NCI-H187 (cell line): ENCODE results near the gene ARRDC1.
"Not testable (repeated sequence)": the region's sequence is repeated elsewhere in the genome, so short reads cannot be mapped to it uniquely, and the experiment has no call there.

Source experiments
- DNase-seq, 2 experiments: peaks; one replicate each; lab custom pipeline; 2025; lab: John Stamatoyannopoulos, UW

ARRDC1 gene

GRCh38 chr9:137613738-137614523 lies 8.4 kb downstream of the ARRDC1 start:
- DNase-seq, result no peak

DNA sequence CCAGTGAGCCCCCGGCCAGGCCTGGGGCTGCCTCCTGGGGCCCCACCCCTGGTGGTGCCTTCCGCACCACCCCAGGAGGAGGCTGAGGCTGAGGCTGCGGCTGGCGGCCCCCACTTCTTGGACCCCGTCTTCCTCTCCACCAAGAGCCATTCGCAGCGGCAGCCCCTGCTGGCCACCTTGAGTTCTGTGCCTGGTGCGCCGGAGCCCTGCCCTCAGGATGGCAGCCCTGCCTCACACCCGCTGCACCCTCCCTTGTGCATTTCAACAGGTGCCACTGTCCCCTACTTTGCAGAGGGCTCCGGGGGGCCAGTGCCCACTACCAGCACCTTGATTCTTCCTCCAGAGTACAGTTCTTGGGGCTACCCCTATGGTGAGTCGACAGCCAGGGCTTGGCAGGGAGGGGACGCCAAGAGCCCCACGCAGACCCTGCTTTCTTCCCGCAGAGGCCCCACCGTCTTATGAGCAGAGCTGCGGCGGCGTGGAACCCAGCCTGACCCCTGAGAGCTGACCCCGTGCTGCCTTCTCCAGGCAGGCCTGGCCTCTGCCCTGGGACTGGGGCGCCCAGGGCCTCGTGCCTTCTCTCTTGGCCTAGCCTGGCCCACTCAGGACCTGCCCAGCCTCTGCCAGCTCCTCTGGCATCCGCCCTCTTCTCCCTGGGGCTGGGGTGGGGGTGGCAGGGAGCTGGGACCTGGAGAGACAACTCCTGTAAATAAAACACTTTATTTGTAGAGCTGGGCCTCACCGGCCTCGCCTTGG lies 9.3 kb downstream of the ARRDC1 start:
- no peak for DNase-seq

GRCh38 chr9:137615387-137615871 lies 9.9 kb downstream of the ARRDC1 start:
- DNase-seq, result no peak

DNA sequence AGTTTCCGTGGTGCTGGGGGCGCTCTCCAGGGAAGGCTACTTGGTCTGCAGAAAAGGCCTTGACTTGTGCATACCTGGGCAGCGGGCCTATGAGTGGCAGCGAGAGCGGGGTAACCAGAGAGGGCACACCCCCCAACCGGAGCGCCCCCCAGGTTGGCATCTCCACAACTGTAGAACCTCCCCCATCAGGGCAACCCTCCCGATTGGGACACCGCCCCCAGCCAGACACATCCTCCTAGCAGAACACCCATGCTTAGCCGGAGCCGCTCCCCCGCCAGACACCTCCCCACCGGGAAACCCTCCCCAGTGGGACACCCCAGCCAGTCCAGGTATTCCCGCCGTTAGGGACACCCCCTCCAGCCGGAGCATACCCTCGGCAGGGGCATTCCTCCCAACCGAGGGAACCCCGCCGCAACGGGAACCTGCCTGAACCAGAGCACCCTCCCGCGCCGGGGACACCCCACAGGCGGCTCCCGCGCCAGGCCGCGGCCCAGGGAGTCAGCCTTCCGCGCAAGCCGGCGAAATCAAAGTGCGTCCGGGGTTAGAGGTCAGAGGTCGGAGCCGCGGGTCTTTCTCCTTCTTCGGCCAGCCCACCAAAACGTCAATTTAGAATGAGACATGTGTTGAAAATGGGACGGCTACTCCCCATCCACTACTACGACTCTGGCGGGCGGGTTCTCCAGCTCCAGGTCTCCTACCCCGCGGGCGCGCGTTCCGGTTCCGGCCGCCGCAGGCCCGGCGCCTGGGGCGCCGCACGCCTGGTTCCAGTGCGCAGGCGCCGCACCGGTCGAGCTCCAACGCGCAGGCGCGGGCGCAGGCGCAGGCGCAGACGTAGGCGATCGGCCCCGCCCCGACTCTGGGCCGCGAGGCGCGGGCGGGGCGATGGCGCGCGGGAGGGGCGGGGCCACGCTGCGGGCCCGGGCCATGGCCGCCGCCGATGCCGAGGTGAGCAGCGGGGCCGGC lies 12.9 kb downstream of the ARRDC1 start, which contains the start of gene EHMT1:
TSS of gene EHMT1 (plus strand) at position 901 of the 963 bp plus-strand sequence. CDS start at position 925, 24 bp downstream.
- peak; percentile 37 to 60 for DNase-seq

DNA sequence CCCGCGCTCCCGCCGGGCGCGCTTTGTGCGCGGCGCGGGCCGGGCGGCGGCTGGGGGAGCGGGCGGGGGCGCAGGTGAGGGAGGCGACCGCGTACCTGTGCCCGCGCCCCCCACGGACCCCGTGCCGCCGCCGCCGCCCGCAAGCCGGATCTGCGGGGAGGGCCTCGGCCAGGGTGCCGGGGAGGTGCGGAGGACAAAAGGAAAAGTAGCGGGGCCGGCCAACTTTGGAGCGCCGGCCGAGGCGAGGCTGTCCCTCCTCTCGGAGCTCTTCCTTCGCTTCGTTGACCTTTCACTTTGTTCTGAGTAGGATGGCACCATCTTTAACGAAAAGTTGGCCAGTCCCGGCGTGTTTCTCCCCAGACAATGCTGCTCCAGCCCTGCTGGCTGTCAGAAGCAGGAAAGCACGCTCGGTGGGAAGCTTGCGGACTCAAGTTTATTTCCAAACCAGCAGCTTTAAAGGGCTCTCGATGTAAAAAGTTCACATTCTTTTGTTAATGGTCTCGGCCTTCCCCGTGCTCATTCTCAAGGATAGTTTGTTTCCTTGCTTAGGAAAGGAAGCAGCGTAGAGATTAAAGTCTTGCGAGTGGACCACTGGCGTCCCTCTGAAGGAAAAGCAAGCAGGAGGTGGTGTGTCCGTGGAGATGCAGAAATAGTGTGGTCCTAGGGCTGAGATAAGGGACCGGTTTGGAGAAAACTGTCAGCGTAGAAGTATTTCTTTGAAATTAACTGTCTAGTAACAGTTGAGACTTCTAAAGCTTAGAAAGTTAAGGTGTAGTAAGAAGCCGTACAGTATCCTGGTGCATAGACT lies 14.0 kb downstream of the ARRDC1 start:
- no peak for DNase-seq

DNA sequence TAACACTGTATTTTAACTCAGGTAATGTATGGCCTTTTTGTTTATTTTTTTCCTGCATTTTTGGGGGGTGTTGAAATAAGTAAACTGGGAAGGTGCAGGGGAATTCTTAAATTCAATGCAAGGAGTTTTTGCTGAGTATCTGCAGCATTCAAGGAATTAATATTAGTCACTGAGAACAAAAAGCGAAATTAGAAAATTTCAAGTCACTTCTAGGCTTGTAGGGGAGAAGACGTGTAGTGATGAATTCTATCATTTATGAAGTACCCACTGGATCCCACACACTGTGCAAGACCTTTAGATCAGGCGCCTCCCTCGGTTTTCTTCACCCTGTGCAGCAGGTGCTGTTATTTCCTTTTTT lies 14.5 kb downstream of the ARRDC1 start:
- DNase-seq, result no peak

DNA sequence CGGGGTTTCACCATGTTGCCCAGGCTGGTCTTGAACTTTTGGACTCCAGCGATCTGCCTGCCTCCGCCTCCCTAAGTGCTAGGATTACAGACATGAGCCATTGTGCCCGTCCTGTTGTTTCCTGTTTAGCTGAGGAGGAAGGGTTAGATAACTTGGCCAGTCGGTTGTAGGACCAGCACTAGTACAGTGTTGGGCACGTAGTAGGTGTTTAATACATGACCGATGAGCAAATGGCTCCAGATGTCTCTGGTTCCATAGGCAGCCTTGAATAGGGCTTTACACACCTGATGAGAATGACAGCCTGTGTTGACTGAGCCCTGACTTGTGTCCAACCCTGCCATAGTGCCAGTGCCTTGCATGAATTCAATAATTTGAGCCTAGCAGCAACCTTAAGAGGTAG lies 15.1 kb downstream of the ARRDC1 start:
- no peak for DNase-seq

GRCh38 chr9:137621131-137621757 lies 15.8 kb downstream of the ARRDC1 start:
- no peak for DNase-seq

- not testable (repeated sequence) for DNase-seq
Observed at GRCh38 chr9:137622211-137622610, 16.7 kb downstream of the ARRDC1 start.

DNA sequence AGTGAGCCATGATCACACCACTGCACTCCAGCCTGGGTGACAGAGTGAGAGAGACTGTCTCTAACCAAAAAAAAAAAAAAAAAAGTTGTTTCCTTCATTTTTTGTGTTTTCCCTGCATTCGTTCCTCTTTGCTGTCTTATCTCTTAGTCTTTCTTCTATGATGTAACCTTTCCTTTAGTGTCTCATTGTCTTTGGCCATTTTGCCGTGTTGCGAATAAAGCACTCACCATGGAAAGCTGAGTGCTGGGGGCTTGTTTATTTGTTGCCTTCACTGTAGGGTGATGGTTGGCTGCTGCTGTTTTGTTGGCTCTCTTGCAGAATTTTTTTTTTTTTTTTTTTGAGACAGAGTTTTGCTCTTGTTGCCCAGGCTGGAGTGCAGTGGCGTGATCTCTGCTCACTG lies 21.0 kb downstream of the ARRDC1 start:
- no peak for DNase-seq

GRCh38 chr9:137627406-137627805 lies 21.9 kb downstream of the ARRDC1 start:
- DNase-seq, result not testable (repeated sequence)

- DNase-seq, result no peak
Observed at GRCh38 chr9:137630126-137630525, 24.6 kb downstream of the ARRDC1 start.

GRCh38 chr9:137630679-137631078 lies 25.2 kb downstream of the ARRDC1 start:
- no peak for DNase-seq

DNA sequence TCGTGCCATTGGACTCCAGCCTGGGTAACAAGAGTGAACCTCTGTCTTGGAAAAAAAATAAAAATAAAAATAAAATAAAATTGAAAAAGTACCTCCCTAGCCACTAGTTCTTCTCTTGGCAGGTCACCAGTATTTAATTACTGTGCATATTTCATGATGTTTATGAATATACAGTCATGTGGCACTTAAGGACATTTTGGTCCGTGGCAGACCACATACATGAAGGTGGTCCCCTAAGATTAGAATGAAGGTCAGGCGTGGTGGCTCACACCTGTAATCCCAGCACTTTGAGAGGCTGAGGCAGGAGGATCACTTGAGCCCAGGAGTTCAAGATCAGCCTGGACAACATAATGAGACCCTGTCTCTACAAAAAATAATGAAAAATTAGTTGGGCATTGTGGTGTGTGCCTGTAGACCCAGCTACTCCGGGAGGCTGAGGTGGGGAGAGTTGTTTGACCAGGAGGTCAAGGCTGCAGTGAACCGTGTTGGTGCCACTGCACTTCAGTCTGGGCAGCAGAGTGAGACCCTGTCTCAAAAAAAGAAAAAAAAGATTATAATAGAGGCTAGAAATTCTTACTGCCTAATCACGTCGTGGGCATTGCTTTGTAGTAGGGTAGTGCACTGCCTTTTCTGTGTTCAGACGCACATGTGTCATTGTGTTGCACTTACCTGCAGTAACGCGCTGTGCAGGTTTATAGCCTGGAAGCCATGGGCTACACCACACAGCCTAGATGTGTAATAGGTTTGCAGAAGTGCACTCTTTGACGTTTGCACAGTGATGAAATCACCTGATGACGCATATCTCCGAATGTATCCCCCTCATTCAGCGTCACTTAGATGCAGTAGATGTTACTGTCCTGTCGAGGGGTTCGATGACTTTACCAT lies 26.1 kb downstream of the ARRDC1 start:
- DNase-seq, result no peak

GRCh38 chr9:137632230-137633161 lies 27.0 kb downstream of the ARRDC1 start:
- no peak for DNase-seq

GRCh38 chr9:137634016-137634415 lies 28.5 kb downstream of the ARRDC1 start:
- no peak for DNase-seq

DNA sequence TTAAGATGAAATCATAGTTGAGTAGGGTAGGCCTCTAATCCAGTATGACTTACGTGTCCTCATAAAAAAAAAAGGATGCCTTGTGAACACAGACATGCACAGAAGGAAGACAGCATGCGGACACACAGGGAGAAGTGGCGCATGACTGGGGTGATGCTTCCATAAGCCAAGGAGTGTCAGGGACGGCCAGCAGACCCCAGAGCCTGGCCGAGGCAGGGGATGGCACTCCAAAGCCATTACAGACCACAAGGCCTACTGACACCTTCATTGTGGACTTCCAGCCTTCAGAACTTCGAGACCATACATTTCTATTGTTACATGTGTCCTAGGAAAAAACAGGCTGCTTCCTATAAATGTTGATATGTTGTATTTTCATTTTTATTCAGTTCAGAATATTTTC lies 33.2 kb downstream of the ARRDC1 start:
- DNase-seq, result no peak

DNA sequence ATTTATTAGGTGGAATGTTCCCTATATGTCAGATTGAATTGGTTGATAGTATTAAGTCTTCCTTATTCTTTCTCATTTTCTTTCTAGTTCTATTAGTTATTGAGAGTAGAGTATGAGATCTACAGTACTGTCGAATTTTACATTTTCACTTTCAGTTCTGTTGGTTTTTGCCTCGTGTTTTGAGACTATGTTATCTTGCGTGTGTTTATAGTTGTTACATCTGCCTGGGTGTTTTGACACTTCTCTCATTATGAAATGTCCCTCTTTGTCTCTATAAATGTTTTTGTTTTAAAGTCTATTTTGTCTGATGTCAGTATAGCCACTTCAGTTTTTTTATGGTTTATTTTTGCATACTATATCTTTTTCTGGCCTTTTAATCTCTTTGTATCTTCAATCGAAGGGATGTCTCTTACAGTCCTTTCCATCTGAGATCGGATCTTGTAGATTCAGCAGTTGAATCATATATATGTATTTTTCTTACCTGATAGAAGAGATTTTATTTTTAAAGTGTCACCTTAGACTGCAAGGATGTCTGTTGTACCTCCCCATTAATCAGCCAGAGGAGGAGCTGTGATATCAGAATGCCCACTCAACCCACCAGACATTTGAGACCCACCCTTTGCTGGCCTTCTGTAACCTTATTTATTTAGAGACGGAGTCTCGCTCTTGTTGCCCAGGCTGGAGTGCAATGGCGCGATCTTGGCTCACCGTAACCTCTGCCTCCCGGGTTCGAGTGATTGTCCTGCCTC lies 34.0 kb downstream of the ARRDC1 start:
- no peak for DNase-seq
